Measurements from ENCODE around the gene MEIKIN. TPM values are rescaled to one million over a fixed set of nuclear protein-coding genes. Genes with fewer than 3 reads are reported as not detected.

Gene MEIKIN
- total and polyA plus RNA-seq, 2 of the 13 experiments (the other 11 are each of a cell fraction or from before 2014, with no cell fraction given) = not detected

DNA sequence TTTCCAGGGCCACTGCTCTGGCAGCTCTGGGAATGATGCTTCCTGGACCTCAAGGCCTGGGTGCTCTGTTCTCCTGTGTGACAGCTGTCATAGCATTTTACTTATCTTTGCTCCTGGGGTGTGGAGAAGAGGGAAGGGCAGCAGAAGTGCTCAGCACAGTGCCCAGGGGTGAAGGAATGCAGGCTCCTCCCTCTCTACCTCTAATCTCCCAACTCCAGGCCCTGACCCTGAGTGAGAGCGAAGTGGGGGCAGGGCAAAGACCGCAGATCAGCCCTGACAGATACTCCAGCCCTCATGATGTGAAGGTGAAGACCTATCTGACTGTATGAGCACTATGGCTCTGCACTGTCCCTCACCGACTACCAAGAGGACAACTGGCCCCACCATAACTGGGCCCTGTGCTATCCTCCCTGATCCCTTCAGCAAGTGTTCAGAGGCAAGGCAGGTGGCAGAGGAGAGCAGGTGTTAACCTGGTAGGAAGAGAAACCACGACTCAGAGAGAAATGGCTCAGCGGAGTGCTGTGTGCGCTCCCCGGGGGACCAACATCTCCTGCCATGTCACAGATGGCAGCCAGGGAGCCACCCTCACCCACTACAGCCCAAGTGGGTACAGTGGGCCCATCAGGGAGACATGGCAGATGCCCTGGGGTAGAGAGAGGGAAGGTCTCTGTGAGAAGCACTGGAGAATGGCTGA, 49.2 kb upstream of the MEIKIN start (continued):
- TF ChIP-seq, protein P1, sequence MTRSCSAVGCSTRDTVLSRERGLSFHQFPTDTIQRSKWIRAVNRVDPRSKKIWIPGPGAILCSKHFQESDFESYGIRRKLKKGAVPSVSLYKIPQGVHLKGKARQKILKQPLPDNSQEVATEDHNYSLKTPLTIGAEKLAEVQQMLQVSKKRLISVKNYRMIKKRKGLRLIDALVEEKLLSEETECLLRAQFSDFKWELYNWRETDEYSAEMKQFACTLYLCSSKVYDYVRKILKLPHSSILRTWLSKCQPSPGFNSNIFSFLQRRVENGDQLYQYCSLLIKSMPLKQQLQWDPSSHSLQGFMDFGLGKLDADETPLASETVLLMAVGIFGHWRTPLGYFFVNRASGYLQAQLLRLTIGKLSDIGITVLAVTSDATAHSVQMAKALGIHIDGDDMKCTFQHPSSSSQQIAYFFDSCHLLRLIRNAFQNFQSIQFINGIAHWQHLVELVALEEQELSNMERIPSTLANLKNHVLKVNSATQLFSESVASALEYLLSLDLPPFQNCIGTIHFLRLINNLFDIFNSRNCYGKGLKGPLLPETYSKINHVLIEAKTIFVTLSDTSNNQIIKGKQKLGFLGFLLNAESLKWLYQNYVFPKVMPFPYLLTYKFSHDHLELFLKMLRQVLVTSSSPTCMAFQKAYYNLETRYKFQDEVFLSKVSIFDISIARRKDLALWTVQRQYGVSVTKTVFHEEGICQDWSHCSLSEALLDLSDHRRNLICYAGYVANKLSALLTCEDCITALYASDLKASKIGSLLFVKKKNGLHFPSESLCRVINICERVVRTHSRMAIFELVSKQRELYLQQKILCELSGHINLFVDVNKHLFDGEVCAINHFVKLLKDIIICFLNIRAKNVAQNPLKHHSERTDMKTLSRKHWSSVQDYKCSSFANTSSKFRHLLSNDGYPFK (CRISPR knock-in tag; IDR thresholded peaks at IDR 0.05; ENCODE audit: borderline replicate concordance) = no peak
- TF ChIP-seq DPF2 (CRISPR knock-in tag; IDR thresholded peaks at IDR 0.05; ENCODE audit: borderline replicate concordance, low read depth) (0 out of 2 replicates have a peak, but pooled peaks have one; percentile 50), ZBTB7B (CRISPR knock-in tag; IDR thresholded peaks at IDR 0.05) (0 out of 2 replicates have a peak, but pooled peaks have one; percentile 47), SOX6 (IDR thresholded peaks at IDR 0.05) (no peak), SOX6 (CRISPR knock-in tag; IDR thresholded peaks at IDR 0.05) (peak; percentile 57), ZNF670 (CRISPR knock-in tag; IDR thresholded peaks at IDR 0.05; ENCODE audit: borderline replicate concordance) (no peak), ZFX (CRISPR knock-in tag; IDR thresholded peaks at IDR 0.05; ENCODE audit: low read depth) (peak; percentile 54; the same call in 1 of the 2 replicates), PCBP2 (optimal IDR thresholded peaks at IDR 0.05; ENCODE audit: low read depth, low read length, poor library complexity, severe bottlenecking) (no peak), ADNP (CRISPR knock-in tag; IDR thresholded peaks at IDR 0.05) (no peak), ARNT (IDR thresholded peaks at IDR 0.05) (no peak), PHB2 (IDR thresholded peaks at IDR 0.05; ENCODE audit: partially characterized antibody) (no peak), TP53 (CRISPR knock-in tag; conservative IDR thresholded peaks at IDR 0.05) (no peak), ZNF569 (CRISPR knock-in tag; IDR thresholded peaks at IDR 0.05; ENCODE audit: borderline replicate concordance) (no peak), NONO (IDR thresholded peaks at IDR 0.05) (no peak), NONO (CRISPR knock-in tag; conservative IDR thresholded peaks at IDR 0.05) (peak; percentile 42; the same call in 1 of the 2 replicates), ZNF83 (CRISPR knock-in tag; IDR thresholded peaks at IDR 0.05; ENCODE audit: borderline replicate concordance) (no peak), ZNF878 (CRISPR knock-in tag; IDR thresholded peaks at IDR 0.05) (no peak), MNT (IDR thresholded peaks at IDR 0.05) (no peak), ZNF629 (CRISPR knock-in tag; conservative IDR thresholded peaks at IDR 0.05) (no peak)
- TF ChIP-seq, protein P2, sequence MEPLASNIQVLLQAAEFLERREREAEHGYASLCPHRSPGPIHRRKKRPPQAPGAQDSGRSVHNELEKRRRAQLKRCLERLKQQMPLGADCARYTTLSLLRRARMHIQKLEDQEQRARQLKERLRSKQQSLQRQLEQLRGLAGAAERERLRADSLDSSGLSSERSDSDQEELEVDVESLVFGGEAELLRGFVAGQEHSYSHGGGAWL (CRISPR knock-in tag; IDR thresholded peaks at IDR 0.05) = no peak
- TF ChIP-seq, protein P3, sequence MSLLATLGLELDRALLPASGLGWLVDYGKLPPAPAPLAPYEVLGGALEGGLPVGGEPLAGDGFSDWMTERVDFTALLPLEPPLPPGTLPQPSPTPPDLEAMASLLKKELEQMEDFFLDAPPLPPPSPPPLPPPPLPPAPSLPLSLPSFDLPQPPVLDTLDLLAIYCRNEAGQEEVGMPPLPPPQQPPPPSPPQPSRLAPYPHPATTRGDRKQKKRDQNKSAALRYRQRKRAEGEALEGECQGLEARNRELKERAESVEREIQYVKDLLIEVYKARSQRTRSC (CRISPR knock-in tag; IDR thresholded peaks at IDR 0.05; ENCODE audit: low read depth) = no peak
- TF ChIP-seq, protein P4, sequence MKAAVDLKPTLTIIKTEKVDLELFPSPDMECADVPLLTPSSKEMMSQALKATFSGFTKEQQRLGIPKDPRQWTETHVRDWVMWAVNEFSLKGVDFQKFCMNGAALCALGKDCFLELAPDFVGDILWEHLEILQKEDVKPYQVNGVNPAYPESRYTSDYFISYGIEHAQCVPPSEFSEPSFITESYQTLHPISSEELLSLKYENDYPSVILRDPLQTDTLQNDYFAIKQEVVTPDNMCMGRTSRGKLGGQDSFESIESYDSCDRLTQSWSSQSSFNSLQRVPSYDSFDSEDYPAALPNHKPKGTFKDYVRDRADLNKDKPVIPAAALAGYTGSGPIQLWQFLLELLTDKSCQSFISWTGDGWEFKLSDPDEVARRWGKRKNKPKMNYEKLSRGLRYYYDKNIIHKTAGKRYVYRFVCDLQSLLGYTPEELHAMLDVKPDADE (CRISPR knock-in tag; IDR thresholded peaks at IDR 0.05) = no peak
